Epithelial cell of proximal tubule (primary cell): Measurements from ENCODE around the gene SLC1A5. TPM values are rescaled to one million over a fixed set of nuclear protein-coding genes. Genes with fewer than 3 reads are reported as not detected.

Experiments used
- DNase-seq: peaks from one replicate; pipeline ENCODE4 v3.0.0-alpha.2; 2011; ENCODE audit warnings: low read depth
- H3K4me3 ChIP-seq: 2 replicates; pipeline ENCODE4 v1.5.1; 2011; ENCODE audit warnings: low read depth, mild to moderate bottlenecking, low read length
- CTCF ChIP-seq: conservative IDR thresholded peaks from 2 replicates; pipeline ENCODE4 v1.5.1; 2012; ENCODE audit warnings: low read depth, mild to moderate bottlenecking, low read length
- total RNA-seq: library from RNA; depleted of rRNA; stranded (reverse); fragments of >200 nt; gene quantifications from 2 replicates; pipeline ENCODE4 v1.2.3, GENCODE V29; 2015

SLC1A5 gene
- total RNA-seq, 1 donor from 2014 or later, result 85.1 TPM

- no peak for TF ChIP-seq CTCF
- H3K4me3 ChIP-seq, result no peak overlapping the region
- no peak for DNase-seq
These were observed 9.5 kb upstream of the SLC1A5 start for GRCh38 chr19:46797881-46798280.

DNA sequence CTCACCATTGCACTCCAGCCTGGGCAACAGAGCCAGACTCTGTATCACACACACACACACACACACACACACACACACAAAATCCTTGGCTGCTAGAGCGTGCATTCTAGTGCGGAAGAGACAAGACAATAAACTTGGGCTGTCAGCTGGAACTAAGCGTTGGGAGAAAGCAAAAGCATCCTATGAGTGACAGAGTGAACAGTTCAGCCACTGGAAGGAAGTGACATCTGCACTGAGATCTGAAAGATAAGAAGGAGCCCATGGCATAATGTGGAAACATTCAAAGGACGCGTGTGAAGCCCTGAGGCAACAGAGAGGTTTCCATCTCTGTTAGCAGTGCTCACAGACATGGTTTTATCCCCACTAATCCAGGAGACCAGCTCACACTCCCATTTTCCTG, 3.5 kb upstream of the SLC1A5 start:
- TF ChIP-seq CTCF, result no peak
- DNase-seq, result no peak
- H3K4me3 ChIP-seq, result no peak overlapping the region

GRCh38 chr19:46789371-46789770, 977 bp upstream of the SLC1A5 start:
- TF ChIP-seq CTCF, result no peak
- no peak overlapping the region for H3K4me3 ChIP-seq
- DNase-seq, result no peak

DNA sequence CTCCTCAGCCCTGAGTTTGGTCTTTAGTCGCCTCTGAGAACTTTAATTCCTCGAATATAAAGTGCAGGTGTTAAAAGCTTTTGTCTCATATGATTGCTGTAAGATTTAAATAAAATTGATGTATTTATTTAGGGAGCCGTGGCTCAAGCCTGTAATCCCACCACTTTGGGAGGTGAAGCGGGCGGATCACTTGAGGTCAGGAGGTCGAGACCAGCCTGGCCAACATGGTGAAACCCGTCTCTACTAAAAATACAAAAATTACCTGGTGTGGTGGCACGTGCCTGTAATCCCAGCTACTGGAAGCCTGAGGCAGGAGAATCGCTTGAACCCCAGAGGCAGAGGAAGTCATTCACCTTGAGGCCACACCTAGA, 559 bp upstream of the SLC1A5 start:
- no peak for TF ChIP-seq CTCF
- no peak overlapping the region for H3K4me3 ChIP-seq
- no peak for DNase-seq

- no peak for TF ChIP-seq CTCF
- no peak for DNase-seq
- H3K4me3 ChIP-seq, result peak overlapping the region; percentile 86
These were observed 798 bp downstream of the SLC1A5 start for GRCh38 chr19:46787331-46788261.

DNA sequence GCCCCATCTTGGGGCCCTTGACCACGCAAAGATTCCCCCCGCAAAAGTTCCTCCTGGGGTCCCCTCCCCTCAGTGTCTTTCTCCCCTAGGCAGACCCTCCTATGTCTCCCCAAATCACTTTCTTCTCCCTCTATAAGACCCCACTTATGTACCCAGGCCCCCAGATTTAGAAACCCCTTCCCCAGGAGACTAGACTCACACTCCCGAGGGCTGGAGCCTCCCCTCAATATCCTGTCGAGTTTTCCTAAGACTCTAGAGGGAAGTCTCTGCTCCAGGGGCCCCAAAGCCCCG, 1.4 kb downstream of the SLC1A5 start:
- peak overlapping the region; percentile 86 for H3K4me3 ChIP-seq
- no peak for DNase-seq
- TF ChIP-seq CTCF, result no peak
